HG03135 (cell line): ENCODE results near the gene MCOLN2.
"Not testable (repeated sequence)": the region's sequence is repeated elsewhere in the genome, so short reads cannot be mapped to it uniquely, and the experiment has no call there.

Experiments
- ATAC-seq: cut with Tn5 transposase; IDR thresholded peaks from one replicate; pipeline ENCODE4 v1.9.1; 2021; ENCODE audit warnings: mild to moderate bottlenecking, moderate library complexity; ENCODE audit not compliant: unreplicated experiment

Gene MCOLN2

DNA sequence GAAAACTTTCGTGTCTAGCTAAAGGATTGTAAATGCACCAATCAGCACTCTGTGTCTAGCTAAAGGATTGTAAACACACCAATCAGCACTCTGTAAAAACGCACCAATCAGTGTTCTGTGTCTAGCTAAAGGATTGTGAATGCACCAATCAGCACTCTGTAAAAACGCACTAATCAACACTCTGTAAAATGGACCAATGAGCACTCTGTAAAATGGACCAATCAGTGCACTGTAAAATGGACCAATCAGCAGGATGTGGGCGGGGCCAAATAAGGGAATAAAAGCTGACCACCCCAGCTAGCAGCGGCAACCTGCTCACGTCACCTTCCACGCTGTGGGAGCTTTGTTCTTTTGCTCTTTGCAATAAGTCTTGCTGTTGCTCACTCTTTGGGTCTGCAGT, 94.2 kb downstream of the MCOLN2 start:
- ATAC-seq: not testable (repeated sequence)

DNA sequence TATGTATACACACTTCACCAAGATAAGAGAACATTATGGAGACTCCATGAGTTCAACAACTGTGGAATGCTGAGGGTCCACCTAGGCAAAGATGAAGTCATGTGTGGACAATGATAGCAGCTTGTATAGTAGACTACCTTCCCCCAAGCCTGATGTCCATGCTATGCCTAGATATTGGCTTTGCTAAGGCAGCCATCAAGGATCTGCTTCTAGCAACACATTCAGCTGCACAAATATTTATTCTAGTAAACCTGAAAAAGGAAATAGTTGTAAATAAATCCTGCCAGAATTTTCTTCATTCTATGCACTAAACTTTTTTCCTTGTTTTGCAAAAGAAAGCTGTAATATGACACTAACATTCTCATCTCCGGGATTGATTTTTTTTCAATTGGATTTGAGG, 96.9 kb downstream of the MCOLN2 start:
- no peak for ATAC-seq

DNA sequence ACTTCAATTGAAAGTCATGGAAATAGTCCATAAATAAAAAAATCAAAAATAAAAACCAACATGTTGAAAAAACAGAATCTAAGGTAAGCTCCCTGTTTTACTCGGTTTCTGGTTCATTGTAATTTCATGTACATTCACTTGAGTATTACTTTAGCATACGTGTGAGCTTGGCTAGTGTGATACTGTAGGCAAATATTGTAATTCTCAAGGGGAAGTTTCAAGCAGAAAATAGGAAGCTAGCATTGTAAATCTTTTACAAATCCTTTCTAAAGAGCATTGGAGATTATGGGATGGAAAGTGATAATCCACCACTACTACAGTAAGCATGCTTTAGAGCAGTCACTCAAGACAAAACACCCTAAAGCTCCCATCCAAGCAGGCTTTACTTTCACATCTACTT, 100.6 kb downstream of the MCOLN2 start:
- no peak for ATAC-seq

- no peak for ATAC-seq
These were observed 104.0 kb downstream of the MCOLN2 start, which contains the start of gene LPAR3 for GRCh38 chr1:84892705-84893618. Gene LPAR3, minus strand, starts transcription at chr1:84893206. Its CDS starts 27,086 bp downstream, at chr1:84866120.

- ATAC-seq: no peak
These were observed 106.3 kb downstream of the MCOLN2 start for GRCh38 chr1:84890566-84890965.

- no peak for ATAC-seq
These were observed 107.5 kb downstream of the MCOLN2 start for GRCh38 chr1:84889437-84889836.

DNA sequence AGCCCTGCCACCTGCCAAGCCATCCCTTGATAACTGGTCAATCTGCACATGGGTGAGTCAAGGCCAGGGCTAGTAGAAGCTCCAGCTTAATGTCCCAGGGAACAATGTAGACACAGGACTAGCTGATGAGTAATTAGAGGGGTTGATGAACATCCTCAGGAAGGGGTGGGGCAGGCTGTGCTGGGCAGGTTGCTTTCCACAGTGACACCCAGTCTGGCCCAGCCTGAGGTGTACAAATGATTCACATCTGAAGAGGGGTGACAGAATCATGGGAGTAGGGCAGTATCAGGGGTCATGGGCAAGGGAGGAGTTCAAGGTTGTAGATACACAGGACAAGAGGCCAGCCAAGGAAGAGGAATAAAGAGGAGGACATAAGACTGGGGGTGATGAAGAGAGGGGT, 108.2 kb downstream of the MCOLN2 start:
- ATAC-seq: no peak

- no peak for ATAC-seq
These were observed 109.5 kb downstream of the MCOLN2 start for GRCh38 chr1:84887261-84887934.

- no peak for ATAC-seq
These were observed 111.4 kb downstream of the MCOLN2 start for GRCh38 chr1:84885469-84885868.

GRCh38 chr1:84884671-84885389, 112.1 kb downstream of the MCOLN2 start:
- no peak for ATAC-seq

GRCh38 chr1:84883286-84883685, 113.6 kb downstream of the MCOLN2 start:
- no peak for ATAC-seq

DNA sequence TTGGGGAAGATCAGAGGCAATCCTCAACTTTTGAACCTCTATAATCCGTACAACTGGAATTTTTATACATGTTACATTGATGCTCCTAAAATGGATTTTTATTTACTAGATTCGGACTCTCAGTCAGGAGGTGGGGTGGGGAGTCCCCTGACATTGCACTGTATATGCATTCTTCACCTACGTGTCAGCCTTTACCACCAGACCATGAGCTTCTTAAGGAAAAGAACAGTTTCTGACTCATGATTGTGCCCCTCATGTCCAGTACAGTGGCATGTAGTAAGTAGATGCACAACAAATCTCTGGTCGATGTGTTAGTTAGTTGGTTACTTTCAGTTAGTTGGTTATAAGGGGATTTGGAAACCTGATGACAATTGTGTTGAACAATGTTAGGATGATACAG, 119.3 kb downstream of the MCOLN2 start:
- no peak for ATAC-seq

DNA sequence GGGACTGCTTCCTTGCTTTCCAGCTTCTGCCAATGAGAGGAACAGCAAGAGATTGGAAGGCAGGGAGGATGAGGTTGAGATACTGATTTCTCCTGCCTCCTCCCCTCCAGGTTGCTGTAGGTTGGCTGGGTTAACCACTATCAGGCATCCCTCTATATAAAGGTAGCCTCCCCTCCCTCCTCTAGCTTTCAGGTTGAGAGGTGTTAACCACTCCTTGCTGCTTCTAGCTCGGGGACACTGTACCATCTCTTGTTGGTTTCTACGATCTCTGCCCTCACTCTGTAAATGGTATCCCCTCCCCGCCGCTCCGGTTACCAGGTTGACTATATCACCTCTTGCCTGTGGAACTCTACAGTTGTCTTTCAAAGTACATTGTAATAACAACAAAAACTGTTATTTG, 120.6 kb downstream of the MCOLN2 start:
- ATAC-seq: no peak
